NOMO-1 (cell line): ENCODE measurements around the gene LRRK1.

ENCODE experiments used
- DNase-seq, 2 experiments: peaks; one replicate each; lab custom pipeline; 2025; ENCODE audit not compliant: unreplicated experiment in 2 of 2; lab: John Stamatoyannopoulos, UW

Gene LRRK1

DNA sequence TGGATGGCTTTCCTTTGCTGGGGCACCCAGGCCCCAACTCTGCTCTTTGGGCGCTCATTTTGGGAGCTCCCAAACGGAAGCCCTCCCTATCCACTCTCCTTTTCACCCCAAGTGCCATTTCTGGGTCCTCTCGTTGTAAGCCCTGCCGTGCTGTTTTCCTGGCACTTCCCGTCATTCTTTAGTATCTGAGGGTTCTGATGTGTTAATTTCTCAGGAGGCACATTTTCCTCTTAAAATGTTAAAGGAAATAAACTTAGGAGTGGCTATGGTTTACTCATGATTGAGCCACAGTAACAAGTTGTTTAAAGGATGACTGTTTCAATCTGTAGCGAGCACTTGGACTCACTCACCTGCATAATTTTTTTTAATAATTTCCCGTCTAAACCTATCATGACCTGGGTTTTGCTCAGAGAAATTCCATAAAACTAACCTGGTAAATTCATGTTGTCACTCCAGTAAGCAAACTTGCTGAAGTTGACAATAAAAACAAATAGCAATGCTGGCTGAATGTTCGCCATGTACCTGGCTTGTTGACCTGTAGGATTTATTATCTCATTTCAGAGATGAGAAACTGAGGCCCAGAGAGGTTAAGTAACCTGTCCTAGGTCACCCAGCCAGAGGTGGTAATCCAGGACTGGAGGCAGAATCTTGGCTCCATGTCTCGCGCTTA lies 29.0 kb upstream of the LRRK1 start:
- no peak for DNase-seq

DNA sequence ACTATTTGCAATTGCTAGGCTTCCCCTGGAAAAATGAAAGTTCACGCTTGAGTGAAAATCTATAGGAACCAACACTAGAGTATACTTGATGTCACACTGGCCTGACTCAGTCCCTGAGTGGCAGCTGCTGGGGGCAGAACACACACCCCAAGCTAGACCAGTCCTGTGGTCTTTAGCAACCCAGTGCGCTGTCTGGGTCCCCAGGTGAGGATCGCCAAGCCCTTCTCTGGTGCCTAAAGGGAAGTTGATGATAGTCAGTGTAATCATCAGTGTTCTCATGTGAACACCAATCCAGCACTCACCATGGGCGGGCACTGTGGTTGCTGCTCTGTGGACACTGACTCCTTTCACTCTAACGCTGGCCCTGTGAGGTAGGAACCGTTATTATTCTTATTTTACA lies 28.3 kb upstream of the LRRK1 start:
- DNase-seq = no peak

DNA sequence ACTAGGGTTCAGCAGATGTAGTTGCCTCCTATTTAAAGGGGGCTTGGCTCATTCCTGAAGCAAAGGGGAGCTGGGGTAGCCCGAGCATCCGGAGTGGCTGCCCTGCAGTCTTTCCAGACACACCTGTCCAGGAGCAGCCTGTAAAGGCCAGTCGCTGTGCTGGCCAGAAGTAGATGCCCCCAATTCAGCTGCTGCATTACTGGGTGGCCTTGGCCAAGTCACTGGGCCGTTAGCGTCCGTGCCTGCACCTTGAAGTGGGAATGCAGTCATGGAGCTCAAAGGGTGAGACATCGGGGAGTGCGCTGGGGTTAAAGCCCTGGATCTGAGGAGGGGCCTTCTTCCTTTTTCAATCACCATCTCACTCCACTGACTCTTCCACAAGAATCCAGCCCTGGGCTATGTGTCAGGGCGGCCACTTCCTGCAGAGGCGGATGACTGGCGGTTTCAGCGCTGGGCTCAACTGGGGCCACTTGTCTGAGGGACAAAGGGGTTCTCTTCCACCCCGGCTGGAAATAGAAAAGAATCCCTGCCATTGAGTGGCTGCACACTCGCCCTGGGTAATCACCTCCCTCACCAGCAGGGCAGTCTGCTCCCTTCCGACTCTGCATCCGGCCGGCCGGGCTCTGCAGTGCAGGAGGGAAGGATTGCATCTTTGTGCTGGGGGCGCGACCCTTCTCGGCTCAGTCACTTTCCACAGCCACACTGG lies 27.7 kb upstream of the LRRK1 start:
- DNase-seq = no peak

GRCh38 chr15:100892013-100892355 lies 27.2 kb upstream of the LRRK1 start:
- no peak for DNase-seq

- DNase-seq = no peak
Measured at GRCh38 chr15:100893261-100893963, 25.7 kb upstream of the LRRK1 start.

DNA sequence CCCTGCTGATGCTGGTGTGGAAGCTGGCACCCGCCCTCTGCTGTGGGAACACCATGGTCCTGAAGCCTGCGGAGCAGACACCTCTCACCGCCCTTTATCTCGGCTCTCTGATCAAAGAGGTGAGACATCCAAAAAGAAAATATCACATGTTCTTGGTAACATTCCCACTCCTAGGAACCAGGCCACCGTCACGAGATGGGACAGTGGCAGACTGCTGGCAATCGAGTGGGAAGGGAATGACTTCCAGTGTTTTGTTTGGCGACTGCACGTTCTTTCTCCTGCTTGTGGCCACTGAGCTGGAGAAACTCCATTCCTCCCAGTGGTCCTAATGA lies 25.2 kb upstream of the LRRK1 start:
- no peak for DNase-seq

GRCh38 chr15:100895721-100896120 lies 23.4 kb upstream of the LRRK1 start:
- DNase-seq = no peak

- no peak for DNase-seq
Measured at GRCh38 chr15:100897221-100898151, 21.7 kb upstream of the LRRK1 start.

DNA sequence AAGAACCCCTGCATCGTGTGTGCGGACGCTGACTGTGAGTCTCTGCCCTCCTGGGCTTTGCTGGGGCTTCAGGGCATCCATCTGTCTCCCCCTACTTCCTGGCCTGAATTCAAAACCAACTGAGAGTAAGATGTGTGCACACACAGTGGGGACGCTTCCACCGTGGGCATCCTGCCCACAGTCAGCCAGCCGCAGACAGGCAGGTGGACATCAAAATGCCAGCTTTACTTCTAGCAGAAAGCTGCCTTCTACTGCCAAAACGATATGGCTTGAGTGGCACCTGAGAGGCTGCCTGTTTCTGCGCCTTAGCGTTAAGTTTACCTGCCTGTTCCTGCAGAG lies 21.0 kb upstream of the LRRK1 start:
- no peak for DNase-seq

DNA sequence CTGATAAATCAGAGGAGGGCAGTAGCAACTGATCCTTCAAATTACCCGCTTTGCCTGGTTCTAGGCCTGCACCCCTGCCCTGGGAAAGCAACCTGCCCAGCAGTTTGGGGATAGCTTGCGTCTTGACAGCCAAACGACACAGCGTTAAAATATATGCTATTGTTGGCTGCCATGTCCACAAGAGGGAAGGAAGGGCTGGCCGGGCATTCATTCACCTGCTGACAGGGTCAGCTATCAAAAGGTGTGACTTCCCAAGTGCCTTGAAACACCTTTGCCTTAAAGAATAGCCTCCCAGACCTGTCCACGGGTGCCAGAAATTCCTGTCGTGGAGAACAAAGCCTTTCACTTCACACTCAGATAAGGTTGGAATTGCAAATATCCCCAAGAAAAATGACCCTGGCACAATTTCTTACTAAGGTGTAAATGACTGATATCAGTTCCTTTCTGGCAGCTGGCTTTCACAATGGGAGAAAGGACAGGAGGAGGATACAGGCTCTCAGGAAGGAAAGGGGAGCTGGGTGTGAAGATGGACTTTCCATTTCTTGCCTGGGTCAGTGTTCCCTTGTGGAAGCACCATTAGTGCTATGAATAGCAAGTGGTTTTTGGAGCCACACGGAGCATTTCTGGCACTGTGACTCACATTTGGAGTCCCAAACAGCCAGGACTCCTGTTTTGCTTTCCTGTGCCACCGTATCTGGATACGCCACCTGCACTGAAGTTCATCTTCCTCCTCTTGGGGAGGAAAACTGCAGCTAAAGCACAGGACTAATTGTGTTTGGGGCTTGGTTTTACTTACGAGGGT lies 20.3 kb upstream of the LRRK1 start:
- no peak for DNase-seq

GRCh38 chr15:100899601-100900000 lies 19.6 kb upstream of the LRRK1 start:
- no peak for DNase-seq

DNA sequence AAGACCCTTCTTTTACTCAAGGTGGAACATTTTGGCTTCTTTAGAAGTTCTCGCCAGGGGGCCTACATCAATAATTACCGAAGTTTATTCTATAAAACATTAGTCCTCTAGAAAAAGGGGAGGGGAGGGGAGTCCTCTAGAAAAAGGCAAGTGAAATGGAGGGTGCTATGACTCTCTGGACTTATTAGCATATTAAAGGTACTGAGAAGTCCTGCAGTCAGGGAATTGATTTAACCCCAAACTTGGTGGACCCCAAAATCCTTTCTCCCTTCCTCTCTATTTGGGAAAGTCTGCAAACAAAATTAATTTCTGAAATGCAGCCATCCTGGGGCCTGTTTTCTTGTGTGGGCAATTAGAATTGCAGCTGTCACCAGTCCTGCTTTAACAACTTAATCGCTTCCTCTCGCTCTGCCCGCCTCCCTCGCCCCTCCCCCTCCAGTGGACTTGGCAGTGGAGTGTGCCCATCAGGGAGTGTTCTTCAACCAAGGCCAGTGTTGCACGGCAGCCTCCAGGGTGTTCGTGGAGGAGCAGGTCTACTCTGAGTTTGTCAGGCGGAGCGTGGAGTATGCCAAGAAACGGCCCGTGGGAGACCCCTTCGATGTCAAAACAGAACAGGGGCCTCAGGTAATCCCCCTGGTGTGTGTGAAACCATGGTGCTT lies 18.9 kb upstream of the LRRK1 start:
- DNase-seq = peak; percentile 61 to 72

DNA sequence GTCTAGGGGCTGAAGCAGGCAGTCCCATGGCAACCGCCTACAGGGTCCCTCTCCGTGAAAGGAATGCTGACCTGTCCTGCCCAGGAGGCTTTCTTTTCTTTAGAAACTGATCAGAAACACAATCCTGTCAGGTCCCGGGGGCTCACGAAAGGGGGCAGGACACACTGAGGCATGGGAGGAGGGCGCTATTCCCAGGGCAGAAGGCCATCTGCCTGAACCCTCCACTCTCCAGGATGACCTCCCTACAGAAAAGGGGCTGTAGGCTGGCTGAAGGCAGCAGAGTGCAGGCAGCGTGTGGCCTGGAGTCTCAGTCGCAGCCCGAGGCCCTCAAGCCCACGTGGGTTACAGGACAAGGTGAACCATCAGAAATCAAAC lies 18.4 kb upstream of the LRRK1 start:
- DNase-seq = no peak

DNA sequence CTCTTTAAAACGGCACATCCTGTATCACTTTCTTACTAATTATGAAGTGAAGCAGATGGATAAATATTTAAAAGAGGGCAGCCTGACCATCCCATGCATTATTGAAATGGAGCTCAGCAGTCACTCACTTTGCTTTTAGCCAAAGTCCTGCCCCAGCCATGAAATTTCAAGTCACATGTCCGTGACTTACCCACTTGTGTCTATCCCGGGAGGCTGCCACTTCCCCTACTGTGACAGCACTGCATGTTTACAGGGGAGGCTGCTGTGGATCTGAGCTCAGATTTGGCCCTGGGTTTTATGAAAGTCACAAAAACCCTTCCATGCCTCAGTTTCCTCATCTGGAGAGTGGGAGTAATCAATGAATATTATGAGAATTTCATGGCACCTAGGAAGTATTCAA lies 17.9 kb upstream of the LRRK1 start:
- no peak for DNase-seq

DNA sequence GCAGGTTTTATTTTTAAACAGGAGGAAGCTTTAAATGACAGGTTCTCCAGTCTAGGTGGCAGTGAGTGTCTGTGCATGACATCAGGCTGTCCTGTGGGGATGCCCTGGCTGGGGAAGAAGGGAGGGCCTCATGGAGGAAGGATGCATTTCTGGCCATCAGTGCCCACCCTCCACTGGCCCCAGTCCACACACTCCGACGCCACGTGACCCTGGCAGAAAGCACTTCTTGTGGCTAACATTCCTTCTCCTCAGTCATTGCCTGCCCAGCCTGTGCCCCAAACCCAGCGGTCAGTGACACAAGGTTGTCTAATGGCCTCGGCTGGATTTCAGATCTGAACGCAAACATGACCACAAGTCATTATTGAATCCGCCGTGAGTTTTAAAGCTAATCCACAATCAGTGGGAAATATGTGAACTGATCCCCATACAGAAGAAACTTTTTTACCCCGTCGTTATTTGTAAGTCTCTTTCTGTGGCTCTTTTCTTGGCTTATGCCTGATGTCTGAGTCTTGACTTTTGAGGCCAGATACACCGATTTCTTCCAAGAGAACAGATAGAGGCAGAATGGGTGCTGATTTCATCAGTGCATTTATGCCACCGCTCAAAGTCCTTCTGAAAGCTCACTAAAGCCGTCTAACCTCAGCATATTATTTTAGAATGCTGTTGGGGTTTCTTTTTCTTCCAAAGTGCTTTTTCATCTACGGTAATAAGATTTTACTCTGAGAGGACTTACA lies 17.3 kb upstream of the LRRK1 start:
- DNase-seq = no peak

DNA sequence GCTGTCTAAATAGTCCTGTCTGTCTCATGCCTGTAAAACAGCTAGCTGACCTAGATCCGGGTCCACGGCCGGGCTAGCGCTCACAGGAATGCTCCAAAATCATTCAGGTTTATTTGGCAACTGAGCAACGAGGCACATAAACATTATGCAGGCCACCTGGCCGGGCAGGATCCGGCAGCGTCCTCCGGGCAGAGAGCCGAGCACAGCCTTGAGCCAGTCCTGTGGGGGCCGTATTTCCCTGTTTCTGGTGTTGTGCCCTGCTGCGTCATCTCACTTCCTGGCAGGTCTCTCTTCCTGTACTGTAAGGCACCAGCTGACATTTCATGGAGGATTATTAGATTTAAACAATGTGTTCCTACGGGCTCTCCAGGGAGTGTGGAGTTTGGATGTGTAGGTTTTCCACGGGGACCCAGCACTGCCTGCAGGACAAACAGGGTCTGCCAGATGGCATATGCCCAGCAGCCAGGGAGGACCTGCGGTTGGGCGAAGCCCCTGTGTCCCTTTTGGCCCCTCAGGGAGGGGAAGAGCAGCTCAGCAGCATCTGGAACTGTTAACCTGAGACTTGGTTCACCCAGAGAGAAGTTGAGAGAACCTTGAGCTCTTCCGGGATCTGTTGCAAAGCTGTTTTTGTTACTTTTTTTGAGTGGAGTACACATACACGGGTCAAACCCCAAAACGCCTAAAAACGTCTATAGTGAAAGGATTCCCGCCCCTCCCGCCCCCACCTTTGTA lies 16.6 kb upstream of the LRRK1 start:
- peak; percentile 38 to 69 for DNase-seq

- DNase-seq = no peak
Measured at GRCh38 chr15:100903168-100903554, 16.0 kb upstream of the LRRK1 start.

- no peak for DNase-seq
Measured at GRCh38 chr15:100905850-100906249, 13.3 kb upstream of the LRRK1 start.

DNA sequence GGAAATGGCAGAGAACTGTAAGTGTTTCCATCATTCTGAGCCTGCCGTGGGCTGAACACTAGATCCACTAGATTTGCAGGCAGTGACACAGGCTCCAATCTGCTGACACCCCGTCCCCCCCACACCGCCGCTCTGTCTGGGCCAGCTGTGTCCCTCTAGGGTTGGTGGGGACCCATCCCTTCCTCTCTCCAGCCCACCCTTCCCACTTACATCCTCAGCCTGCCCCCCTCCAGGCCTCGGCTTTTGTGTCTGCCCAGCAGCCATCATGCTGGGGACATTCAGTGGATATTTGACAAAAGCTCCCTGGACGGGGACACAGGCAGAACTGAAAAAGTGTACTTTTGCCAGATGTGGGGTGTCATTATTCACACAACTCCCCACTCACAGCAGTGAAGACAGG lies 10.7 kb upstream of the LRRK1 start:
- DNase-seq = no peak
